Activated naive CD4-positive, alpha-beta T cell treated with anti-CD3 and anti-CD28 coated beads, Interleukin-2, amount 10 ng/mL, durations not matched to agents 7 days and 5 days (primary cell): Measurements from ENCODE around the gene ACTN2.
"Not testable (repeated sequence)": the region's sequence is repeated elsewhere in the genome, so short reads cannot be mapped to it uniquely, and the experiment has no call there.

ENCODE experiments used
- CTCF ChIA-PET: fragments of 350-600 bp; sonication (Branson Sonifier 250); formaldehyde crosslinking; loops from one replicate; lab custom pipeline; 2021; ENCODE audit warnings: antibody characterized with exemption; lab: Charles Lee
- DNase-seq: peaks from one replicate; pipeline ENCODE4 v3.0.0-alpha.2; 2020
- H3K27ac Mint-ChIP-seq: one replicate; pipeline ENCODE4 v1.8.0; 2021; ENCODE audit warnings: mild to moderate bottlenecking, moderate library complexity, mixed read lengths
- H3K27me3 Mint-ChIP-seq: one replicate; pipeline ENCODE4 v1.8.0; 2021; ENCODE audit warnings: mild to moderate bottlenecking, mixed read lengths
- H3K36me3 Mint-ChIP-seq: one replicate; pipeline ENCODE4 v1.8.0; 2021; ENCODE audit warnings: mixed read lengths
- H3K4me1 Mint-ChIP-seq: one replicate; pipeline ENCODE4 v1.8.0; 2021; ENCODE audit warnings: mixed read lengths
- H3K4me3 Mint-ChIP-seq: one replicate; pipeline ENCODE4 v1.8.0; 2021; ENCODE audit warnings: mild to moderate bottlenecking, moderate library complexity, mixed read lengths
- H3K9me3 Mint-ChIP-seq: one replicate; pipeline ENCODE4 v1.8.0; 2021; ENCODE audit warnings: mixed read lengths

ACTN2 gene

GRCh38 chr1:236685917-236686814 is at the start of gene ACTN2:
TSS of gene ACTN2 (plus strand) at chr1:236686499. CDS start at chr1:236686674, 175 bp downstream.
- Mint-ChIP-seq H3K27ac (peak within 1 kb of the TSS; percentile 42), H3K4me1 (peaks cover 18% of the 10 kb centered on the region), H3K4me3 (peak within 1 kb of the TSS; percentile 44), H3K36me3 (no peaks in the 10 kb centered on the region), H3K27me3 (peaks cover 53% of the 10 kb centered on the region), H3K9me3 (no peaks in the 10 kb centered on the region)
- DNase-seq = peak; percentile 50
- CTCF ChIA-PET = no interaction called here

- Mint-ChIP-seq H3K4me3 (no peak overlapping the region), H3K36me3 (no peaks in the 10 kb centered on the region), H3K4me1 (no peaks in the 10 kb centered on the region), H3K27ac (no peak overlapping the region), H3K27me3 (no peaks in the 10 kb centered on the region), H3K9me3 (no peaks in the 10 kb centered on the region)
- CTCF ChIA-PET = no interaction called here
- no peak for DNase-seq
These were observed 47.4 kb upstream of the ACTN2 start for GRCh38 chr1:236638945-236639344.

GRCh38 chr1:236639686-236640085 is 46.6 kb upstream of the ACTN2 start:
- no peak overlapping the region for H3K27ac Mint-ChIP-seq
- no peaks in the 10 kb centered on the region for H3K36me3 Mint-ChIP-seq
- DNase-seq = no peak
- CTCF ChIA-PET = no interaction called here
- H3K4me3 Mint-ChIP-seq = no peak overlapping the region
- no peaks in the 10 kb centered on the region for H3K27me3 Mint-ChIP-seq
- no peaks in the 10 kb centered on the region for H3K4me1 Mint-ChIP-seq
- no peaks in the 10 kb centered on the region for H3K9me3 Mint-ChIP-seq

- CTCF ChIA-PET = no interaction called here
These were observed 43.5 kb upstream of the ACTN2 start for GRCh38 chr1:236642763-236643162.

GRCh38 chr1:236645016-236645680 is 41.2 kb upstream of the ACTN2 start:
- CTCF ChIA-PET = no interaction called here
- Mint-ChIP-seq H3K36me3 (no peaks in the 10 kb centered on the region), H3K27me3 (no peaks in the 10 kb centered on the region), H3K9me3 (no peaks in the 10 kb centered on the region), H3K4me1 (no peaks in the 10 kb centered on the region), H3K27ac (no peak overlapping the region), H3K4me3 (no peak overlapping the region)
- no peak for DNase-seq

More at GRCh38 chr1:236642763-236643162, 43.5 kb upstream of the ACTN2 start:
- Mint-ChIP-seq H3K36me3 (no peaks in the 10 kb centered on the region), H3K4me3 (no peak overlapping the region), H3K27ac (no peak overlapping the region), H3K9me3 (no peaks in the 10 kb centered on the region), H3K4me1 (no peaks in the 10 kb centered on the region), H3K27me3 (no peaks in the 10 kb centered on the region)
- DNase-seq = no peak

GRCh38 chr1:236654511-236654910 is 31.8 kb upstream of the ACTN2 start:
- peaks cover 10% of the 10 kb centered on the region for H3K27me3 Mint-ChIP-seq
- H3K9me3 Mint-ChIP-seq = no peaks in the 10 kb centered on the region
- H3K36me3 Mint-ChIP-seq = no peaks in the 10 kb centered on the region
- DNase-seq = no peak
- no peaks in the 10 kb centered on the region for H3K4me1 Mint-ChIP-seq
- no peak overlapping the region for H3K4me3 Mint-ChIP-seq
- H3K27ac Mint-ChIP-seq = no peak overlapping the region
- CTCF ChIA-PET = no interaction called here

GRCh38 chr1:236654957-236655356 is 31.3 kb upstream of the ACTN2 start:
- CTCF ChIA-PET = no interaction called here
- H3K4me3 Mint-ChIP-seq = no peak overlapping the region
- no peak overlapping the region for H3K27ac Mint-ChIP-seq
- DNase-seq = no peak
- H3K4me1 Mint-ChIP-seq = no peaks in the 10 kb centered on the region
- no peaks in the 10 kb centered on the region for H3K9me3 Mint-ChIP-seq
- H3K27me3 Mint-ChIP-seq = peaks cover 10% of the 10 kb centered on the region
- H3K36me3 Mint-ChIP-seq = no peaks in the 10 kb centered on the region

GRCh38 chr1:236657398-236657797 is 28.9 kb upstream of the ACTN2 start:
- DNase-seq = no peak
- Mint-ChIP-seq H3K4me1 (no peaks in the 10 kb centered on the region), H3K27ac (no peak overlapping the region), H3K36me3 (no peaks in the 10 kb centered on the region), H3K27me3 (peaks cover 10% of the 10 kb centered on the region), H3K9me3 (no peaks in the 10 kb centered on the region), H3K4me3 (no peak overlapping the region)
- CTCF ChIA-PET = no interaction called here

GRCh38 chr1:236659792-236660587 is 26.3 kb upstream of the ACTN2 start:
- Mint-ChIP-seq H3K4me1 (peaks cover 6% of the 10 kb centered on the region), H3K27me3 (peaks cover 11% of the 10 kb centered on the region), H3K4me3 (no peak overlapping the region), H3K27ac (no peak overlapping the region), H3K36me3 (no peaks in the 10 kb centered on the region), H3K9me3 (no peaks in the 10 kb centered on the region)
- CTCF ChIA-PET = no interaction called here
- no peak for DNase-seq

GRCh38 chr1:236663934-236664333 is 22.4 kb upstream of the ACTN2 start:
- CTCF ChIA-PET = no interaction called here
- Mint-ChIP-seq H3K27ac (no peak overlapping the region), H3K9me3 (no peaks in the 10 kb centered on the region), H3K4me3 (no peak overlapping the region), H3K36me3 (no peaks in the 10 kb centered on the region), H3K4me1 (peaks cover 6% of the 10 kb centered on the region), H3K27me3 (peaks cover 5% of the 10 kb centered on the region)
- no peak for DNase-seq

GRCh38 chr1:236668909-236669308 is 17.4 kb upstream of the ACTN2 start:
- H3K4me3 Mint-ChIP-seq, DNase-seq, H3K9me3 Mint-ChIP-seq, H3K4me1 Mint-ChIP-seq, H3K27ac Mint-ChIP-seq, CTCF ChIA-PET, H3K27me3 Mint-ChIP-seq, H3K36me3 Mint-ChIP-seq: not testable (repeated sequence)

GRCh38 chr1:236670060-236670459 is 16.2 kb upstream of the ACTN2 start:
- Mint-ChIP-seq H3K4me3 (no peak overlapping the region), H3K9me3 (no peaks in the 10 kb centered on the region), H3K27me3 (peaks cover 8% of the 10 kb centered on the region), H3K27ac (no peak overlapping the region), H3K4me1 (no peaks in the 10 kb centered on the region), H3K36me3 (no peaks in the 10 kb centered on the region)
- no peak for DNase-seq
- CTCF ChIA-PET = no interaction called here

- H3K36me3 Mint-ChIP-seq = no peaks in the 10 kb centered on the region
- DNase-seq = no peak
- CTCF ChIA-PET = no interaction called here
- no peak overlapping the region for H3K4me3 Mint-ChIP-seq
- H3K4me1 Mint-ChIP-seq = no peaks in the 10 kb centered on the region
- peaks cover 11% of the 10 kb centered on the region for H3K27me3 Mint-ChIP-seq
- H3K27ac Mint-ChIP-seq = no peak overlapping the region
- no peaks in the 10 kb centered on the region for H3K9me3 Mint-ChIP-seq
These were observed 12.9 kb upstream of the ACTN2 start for GRCh38 chr1:236673289-236673919.
